ENCODE results near the gene PROM2.

Gene PROM2

GRCh38 chr2:95275151-95275515 is 884 bp downstream of the PROM2 start:
- Histone ChIP-seq H3K27me3 (replicated peaks; ENCODE audit: control insufficient read depth, insufficient read depth, low read length) (no peaks in the 10 kb centered on the region; the same call in 1 of the 2 replicates), H3K36me3 (ENCODE audit: control insufficient read depth, insufficient read depth, low read length) (no peaks in the 10 kb centered on the region), H3K4me3 (replicated peaks; ENCODE audit: low read depth, low read length) (no peak overlapping the region)
- no peak for DNase-seq (ENCODE audit: extremely low read depth, insufficient read length)
- TF ChIP-seq, protein P1, sequence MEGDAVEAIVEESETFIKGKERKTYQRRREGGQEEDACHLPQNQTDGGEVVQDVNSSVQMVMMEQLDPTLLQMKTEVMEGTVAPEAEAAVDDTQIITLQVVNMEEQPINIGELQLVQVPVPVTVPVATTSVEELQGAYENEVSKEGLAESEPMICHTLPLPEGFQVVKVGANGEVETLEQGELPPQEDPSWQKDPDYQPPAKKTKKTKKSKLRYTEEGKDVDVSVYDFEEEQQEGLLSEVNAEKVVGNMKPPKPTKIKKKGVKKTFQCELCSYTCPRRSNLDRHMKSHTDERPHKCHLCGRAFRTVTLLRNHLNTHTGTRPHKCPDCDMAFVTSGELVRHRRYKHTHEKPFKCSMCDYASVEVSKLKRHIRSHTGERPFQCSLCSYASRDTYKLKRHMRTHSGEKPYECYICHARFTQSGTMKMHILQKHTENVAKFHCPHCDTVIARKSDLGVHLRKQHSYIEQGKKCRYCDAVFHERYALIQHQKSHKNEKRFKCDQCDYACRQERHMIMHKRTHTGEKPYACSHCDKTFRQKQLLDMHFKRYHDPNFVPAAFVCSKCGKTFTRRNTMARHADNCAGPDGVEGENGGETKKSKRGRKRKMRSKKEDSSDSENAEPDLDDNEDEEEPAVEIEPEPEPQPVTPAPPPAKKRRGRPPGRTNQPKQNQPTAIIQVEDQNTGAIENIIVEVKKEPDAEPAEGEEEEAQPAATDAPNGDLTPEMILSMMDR (IDR thresholded peaks at IDR 0.05; ENCODE audit: insufficient read depth, low read length, poor library complexity, severe bottlenecking) = no peak

- TF ChIP-seq, protein P1 (IDR thresholded peaks at IDR 0.05; ENCODE audit: insufficient read depth, low read length, poor library complexity, severe bottlenecking) = no peak
- Histone ChIP-seq H3K4me3 (replicated peaks; ENCODE audit: low read depth, low read length) (no peak overlapping the region), H3K36me3 (ENCODE audit: control insufficient read depth, insufficient read depth, low read length) (no peaks in the 10 kb centered on the region), H3K27me3 (replicated peaks; ENCODE audit: control insufficient read depth, insufficient read depth, low read length) (no peaks in the 10 kb centered on the region; the same call in 1 of the 2 replicates)
- DNase-seq (ENCODE audit: extremely low read depth, insufficient read length) = no peak
These were observed 1.5 kb downstream of the PROM2 start for GRCh38 chr2:95275601-95276243.

DNA sequence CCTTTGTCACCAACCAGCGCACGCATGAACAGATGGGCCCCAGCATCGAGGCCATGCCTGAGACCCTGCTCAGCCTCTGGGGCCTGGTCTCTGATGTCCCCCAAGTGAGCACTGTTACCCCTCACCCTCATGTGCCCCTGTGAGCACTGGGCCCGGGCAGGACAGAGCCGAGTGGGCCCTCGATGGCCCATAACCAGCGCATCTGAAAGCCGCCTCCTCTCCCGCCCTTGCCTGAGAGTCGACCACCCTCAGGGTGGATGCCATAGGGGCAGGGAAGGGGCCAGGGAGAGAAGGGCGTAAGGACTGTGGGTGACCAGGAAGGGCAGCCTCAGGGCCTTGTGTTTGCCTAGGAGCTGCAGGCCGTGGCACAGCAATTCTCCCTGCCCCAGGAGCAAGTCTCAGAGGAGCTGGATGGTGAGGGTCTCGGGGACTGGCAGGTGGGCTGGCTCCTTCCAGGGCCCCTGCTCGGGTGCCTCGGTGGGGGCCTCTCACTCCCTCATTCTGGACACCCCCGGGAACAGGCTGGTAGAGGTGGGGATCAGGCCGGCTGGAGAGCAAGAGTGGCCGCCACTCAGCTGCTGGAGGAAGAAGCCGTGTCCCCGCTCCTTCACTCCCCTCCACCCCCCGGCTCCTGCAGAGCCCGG is 2.1 kb downstream of the PROM2 start:
- Histone ChIP-seq H3K27me3 (replicated peaks; ENCODE audit: control insufficient read depth, insufficient read depth, low read length) (no peaks in the 10 kb centered on the region), H3K36me3 (ENCODE audit: control insufficient read depth, insufficient read depth, low read length) (no peaks in the 10 kb centered on the region), H3K4me3 (replicated peaks; ENCODE audit: low read depth, low read length) (no peak overlapping the region)
- TF ChIP-seq, protein P1 (IDR thresholded peaks at IDR 0.05; ENCODE audit: insufficient read depth, low read length, poor library complexity, severe bottlenecking) = no peak
- no peak for DNase-seq (ENCODE audit: extremely low read depth, insufficient read length)

GRCh38 chr2:95276888-95277245 is 2.6 kb downstream of the PROM2 start:
- no peak overlapping the region for H3K4me3 ChIP-seq (replicated peaks; ENCODE audit: low read depth, low read length)
- TF ChIP-seq, protein P1 (IDR thresholded peaks at IDR 0.05; ENCODE audit: insufficient read depth, low read length, poor library complexity, severe bottlenecking) = no peak
- H3K27me3 ChIP-seq (replicated peaks; ENCODE audit: control insufficient read depth, insufficient read depth, low read length) = no peaks in the 10 kb centered on the region
- H3K36me3 ChIP-seq (ENCODE audit: control insufficient read depth, insufficient read depth, low read length) = no peaks in the 10 kb centered on the region
- DNase-seq (ENCODE audit: extremely low read depth, insufficient read length) = no peak

DNA sequence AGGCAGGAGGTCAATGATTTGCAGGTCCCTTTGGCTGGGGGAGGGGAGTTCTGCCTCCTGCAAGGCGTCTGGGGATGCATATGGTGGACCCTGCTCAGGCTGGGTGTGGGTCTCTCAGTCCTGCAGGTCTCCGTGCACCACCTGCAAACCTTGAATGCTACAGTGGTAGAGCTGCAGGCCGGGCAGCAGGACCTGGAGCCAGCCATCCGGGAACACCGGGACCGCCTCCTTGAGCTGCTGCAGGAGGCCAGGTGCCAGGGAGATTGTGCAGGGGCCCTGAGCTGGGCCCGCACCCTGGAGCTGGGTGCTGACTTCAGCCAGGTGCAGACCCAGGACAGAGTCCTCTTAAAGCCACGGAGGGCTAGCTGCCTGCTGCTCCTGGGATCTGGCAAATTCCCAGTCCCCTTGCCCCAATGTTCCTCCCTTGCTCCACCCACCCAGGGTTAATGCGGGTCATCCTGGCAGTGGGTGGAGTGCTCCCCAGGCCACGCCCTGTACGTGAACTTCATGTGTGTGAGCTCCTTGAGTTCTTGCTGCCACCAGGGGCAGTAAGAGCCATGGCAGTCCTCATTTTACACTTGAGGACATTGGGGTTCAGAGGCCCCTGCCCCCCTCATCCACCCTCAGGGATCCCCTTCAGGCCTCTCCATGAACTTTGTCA is 3.1 kb downstream of the PROM2 start:
- TF ChIP-seq, protein P1 (IDR thresholded peaks at IDR 0.05; ENCODE audit: insufficient read depth, low read length, poor library complexity, severe bottlenecking) = no peak
- no peak overlapping the region for H3K4me3 ChIP-seq (replicated peaks; ENCODE audit: low read depth, low read length)
- H3K36me3 ChIP-seq (ENCODE audit: control insufficient read depth, insufficient read depth, low read length) = no peaks in the 10 kb centered on the region
- no peaks in the 10 kb centered on the region for H3K27me3 ChIP-seq (replicated peaks; ENCODE audit: control insufficient read depth, insufficient read depth, low read length)
- DNase-seq (ENCODE audit: extremely low read depth, insufficient read length) = no peak
